PFSK-1 (cell line): ENCODE measurements around the gene GCFC2.

Experiments used
- POLR2AphosphoS5 ChIP-seq: IDR thresholded peaks from 2 replicates; pipeline ENCODE4 v1.6.1; 2012; ENCODE audit warnings: low read depth, mild to moderate bottlenecking, control low read depth, low read length, moderate library complexity
- SIN3A ChIP-seq: IDR thresholded peaks from 2 replicates; pipeline ENCODE4 v1.6.1; 2012; ENCODE audit warnings: mild to moderate bottlenecking, low read length, moderate library complexity, borderline replicate concordance; ENCODE audit not compliant: insufficient read depth
- TAF1 ChIP-seq: IDR thresholded peaks from 2 replicates; pipeline ENCODE4 v1.6.1; 2012; ENCODE audit warnings: low read length, control low read depth, borderline replicate concordance; ENCODE audit not compliant: insufficient read depth

DNA sequence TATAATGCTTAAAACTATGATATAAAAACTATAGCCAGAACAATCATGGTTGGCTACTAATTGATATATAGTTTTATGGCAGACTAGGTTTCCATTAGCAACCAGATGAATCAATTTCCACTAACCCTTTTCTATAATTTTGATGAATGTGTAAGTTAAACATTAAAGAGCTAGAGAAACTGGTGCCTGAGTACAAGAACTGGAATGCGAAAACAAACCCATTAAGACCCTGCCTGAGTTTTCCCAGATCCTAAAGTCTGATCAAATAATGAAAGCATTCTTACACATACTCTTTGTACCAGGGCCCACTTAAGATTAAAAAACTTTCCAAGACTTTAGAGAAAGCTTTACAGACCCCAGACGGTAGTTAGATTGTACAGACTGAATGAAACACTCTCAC is 42.8 kb downstream of the GCFC2 start:
- TF ChIP-seq POLR2AphosphoS5 (no peak), TAF1 (no peak), SIN3A (no peak)
